ELF-1 (cell line): ENCODE data around the gene GIPC1.

Source experiments
- DNase-seq: peaks from one replicate; pipeline ENCODE4 v3.0.0-alpha.2; 2016; ENCODE audit warnings: low read depth, low spot score

The GIPC1 gene

DNA sequence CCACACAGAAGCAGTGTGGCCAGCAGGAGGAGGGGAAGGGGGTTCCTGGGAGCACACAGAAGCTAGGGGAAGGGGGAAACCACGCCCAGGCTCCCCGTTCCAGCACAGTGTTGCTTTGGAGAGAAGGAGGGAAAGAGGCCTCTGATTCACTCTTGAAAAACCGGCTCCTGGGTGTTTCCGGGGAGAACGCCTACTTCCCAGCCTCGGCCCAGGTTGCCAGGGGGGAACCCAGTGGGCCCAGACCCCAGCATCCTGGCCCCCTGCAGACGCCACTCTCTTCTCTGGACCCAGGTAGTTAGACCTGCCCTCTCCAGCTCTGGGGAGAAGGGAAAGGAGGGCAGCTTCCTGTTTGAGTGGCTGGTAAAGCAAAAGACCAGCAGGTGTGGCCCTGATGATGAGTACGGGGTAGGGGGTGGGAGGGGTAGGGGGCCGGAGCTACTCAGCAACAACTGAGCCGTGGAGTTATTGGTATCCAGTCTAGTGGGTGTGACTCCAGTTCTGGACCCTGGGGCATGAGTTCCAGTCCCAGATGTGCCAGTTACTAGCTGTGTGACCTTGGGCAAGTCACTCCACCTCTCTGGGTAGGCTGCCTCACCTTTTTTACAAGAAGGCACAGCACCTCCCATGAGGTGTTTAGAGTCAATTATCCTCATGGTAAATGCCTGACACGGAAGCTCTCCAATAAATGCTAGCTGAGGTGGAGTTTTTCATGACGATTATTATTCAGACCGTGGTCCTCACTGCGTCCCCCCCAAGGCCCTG lies 836 bp downstream of the GIPC1 start:
- DNase-seq, result no peak

DNA sequence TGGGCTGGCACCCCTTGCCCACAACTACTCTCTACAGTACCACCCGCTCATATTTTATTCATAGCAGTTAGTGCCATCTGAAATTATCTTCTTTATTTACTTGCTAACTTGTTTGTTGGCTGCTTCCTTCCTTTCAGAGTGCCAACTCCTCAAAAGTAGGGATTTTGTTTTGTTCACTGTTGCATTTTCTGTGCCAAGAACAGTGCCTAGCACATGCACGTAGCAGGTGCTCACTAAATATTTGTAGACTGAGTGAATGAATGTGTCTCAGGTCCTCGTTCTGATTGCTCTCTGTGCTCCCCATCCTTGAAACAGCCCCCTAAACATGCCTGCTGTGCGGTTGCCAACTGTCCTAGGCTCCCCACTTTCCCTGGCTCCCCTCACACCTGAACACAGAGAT lies 1.5 kb downstream of the GIPC1 start:
- no peak for DNase-seq

- DNase-seq, result no peak
These were observed 3.1 kb downstream of the GIPC1 start for GRCh38 chr19:14492756-14493337.

- no peak for DNase-seq
These were observed 8.4 kb downstream of the GIPC1 start for GRCh38 chr19:14487370-14488125.

GRCh38 chr19:14482172-14482941 lies 13.6 kb downstream of the GIPC1 start:
- DNase-seq, result no peak

GRCh38 chr19:14480700-14481079 lies 15.2 kb downstream of the GIPC1 start:
- no peak for DNase-seq

- peak; percentile 94 for DNase-seq
These were observed 15.8 kb downstream of the GIPC1 start for GRCh38 chr19:14479975-14480699.

GRCh38 chr19:14479309-14479974 lies 16.5 kb downstream of the GIPC1 start:
- DNase-seq, result no peak

GRCh38 chr19:14478113-14478545 lies 17.8 kb downstream of the GIPC1 start:
- no peak for DNase-seq

GRCh38 chr19:14477418-14478112 lies 18.4 kb downstream of the GIPC1 start:
- DNase-seq, result no peak

GRCh38 chr19:14476673-14477401 lies 19.1 kb downstream of the GIPC1 start:
- peak; percentile 15 for DNase-seq

GRCh38 chr19:14476327-14476672 lies 19.6 kb downstream of the GIPC1 start:
- no peak for DNase-seq

GRCh38 chr19:14475251-14476073 lies 20.5 kb downstream of the GIPC1 start, which contains the start of gene PTGER1:
TSS of gene PTGER1 (minus strand) at chr19:14475354. CDS start at chr19:14474320, 1,034 bp downstream.
- DNase-seq, result peak; percentile 50

DNA sequence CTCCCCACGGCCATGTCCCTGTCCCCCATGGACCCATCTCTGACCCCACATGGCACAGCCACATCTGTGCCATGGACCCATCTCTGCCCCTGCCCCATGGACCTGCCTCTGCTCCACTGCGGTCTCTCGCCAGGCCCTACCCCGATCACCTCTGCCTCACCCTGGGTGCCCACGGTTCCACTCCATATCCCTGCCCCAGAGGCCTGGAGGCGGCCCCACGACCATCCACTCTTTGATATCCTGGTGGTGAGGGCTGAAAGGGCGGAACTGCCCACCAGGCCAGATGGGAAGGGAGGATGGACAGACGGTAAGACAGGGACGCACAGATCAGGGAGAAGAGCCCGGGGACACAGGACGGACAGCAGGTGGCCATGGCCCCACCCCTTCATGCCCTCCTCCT lies 21.1 kb downstream of the GIPC1 start:
- no peak for DNase-seq

GRCh38 chr19:14473978-14474578 lies 21.8 kb downstream of the GIPC1 start:
- DNase-seq, result peak; percentile 40

DNA sequence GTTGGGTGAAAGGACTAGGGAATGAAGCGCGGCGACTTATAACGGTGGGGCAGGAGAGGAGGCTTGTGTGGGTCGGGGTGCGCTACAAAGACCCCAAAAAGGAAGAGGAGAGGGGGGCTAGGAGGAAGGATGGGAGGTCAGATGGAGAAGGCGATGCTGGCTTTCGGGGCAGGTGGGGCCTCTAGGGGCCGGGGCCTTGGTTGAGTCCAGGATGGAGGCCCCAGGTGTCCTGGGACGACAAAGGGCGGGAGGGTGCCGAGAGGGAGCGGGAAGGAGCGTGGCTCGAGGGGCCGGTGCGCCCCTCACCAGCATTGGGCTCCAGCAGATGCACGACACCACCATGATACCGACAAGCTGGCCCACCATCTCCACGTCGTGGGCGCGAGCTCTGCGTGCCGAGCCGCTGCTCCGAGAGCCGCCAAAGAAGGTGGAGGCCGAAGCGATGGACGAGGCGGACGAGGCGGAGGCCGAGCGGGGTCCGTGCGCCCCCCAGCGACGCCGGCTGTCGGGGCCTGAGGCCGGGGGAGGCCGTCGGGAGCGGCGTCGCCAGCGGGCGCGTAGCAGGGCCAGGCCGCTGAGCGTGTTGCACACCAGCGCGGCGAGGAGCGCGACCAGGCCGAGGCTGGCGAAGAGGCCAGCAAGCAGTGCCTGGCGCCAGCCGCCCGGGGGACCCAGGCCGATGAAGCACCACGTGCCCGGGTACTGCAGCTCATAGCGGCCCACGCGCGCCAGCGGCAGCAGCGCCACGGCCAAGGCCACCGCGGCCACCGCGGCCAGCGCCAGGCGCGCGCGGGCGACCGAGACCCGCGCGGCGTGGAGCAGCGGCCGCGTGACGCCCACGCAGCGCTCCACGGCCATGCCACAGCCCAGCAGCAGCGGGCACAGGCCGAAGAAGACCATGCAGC lies 22.6 kb downstream of the GIPC1 start:
- peak; percentile 48 for DNase-seq
